Fibroblast of the aortic adventitia (primary cell): Measurements from ENCODE around the gene MEF2D. TPM values are rescaled to one million over a fixed set of nuclear protein-coding genes. Genes with fewer than 3 reads are reported as not detected.
A peak's percentile ranks its signal among the peaks of the same experiment; 100 is the strongest.

Experiments
- DNase-seq: peaks from one replicate; pipeline ENCODE4 v3.0.0-alpha.2; 2010; ENCODE audit warnings: low read depth
- H3K4me3 ChIP-seq: 2 replicates; pipeline ENCODE4 v1.5.1; 2011; ENCODE audit warnings: low read depth, mild to moderate bottlenecking, control low read depth, low read length, moderate library complexity
- CTCF ChIP-seq: IDR thresholded peaks from 2 replicates; pipeline ENCODE4 v1.5.1; 2011; ENCODE audit warnings: mild to moderate bottlenecking, low read length, control low read depth, inconsistent platforms; ENCODE audit not compliant: insufficient read depth
- total RNA-seq: library from RNA; depleted of rRNA; stranded (reverse); fragments of >200 nt; gene quantifications from 2 replicates; pipeline ENCODE4 v1.2.3, GENCODE V29; 2012; ENCODE audit warnings: low replicate concordance

MEF2D gene
- total RNA-seq, 1 donor = 11.6 TPM

GRCh38 chr1:156480016-156480370 is 20.6 kb downstream of the MEF2D start:
- DNase-seq = no peak
- TF ChIP-seq CTCF = peak; percentile 26
- no peak overlapping the region for H3K4me3 ChIP-seq

GRCh38 chr1:156479093-156480015 is 21.2 kb downstream of the MEF2D start:
- DNase-seq = no peak
- no peak overlapping the region for H3K4me3 ChIP-seq
- no peak for TF ChIP-seq CTCF

GRCh38 chr1:156478250-156478627 is 22.3 kb downstream of the MEF2D start:
- DNase-seq = no peak
- H3K4me3 ChIP-seq = no peak overlapping the region
- no peak for TF ChIP-seq CTCF

- no peak overlapping the region for H3K4me3 ChIP-seq
- DNase-seq = no peak
- no peak for TF ChIP-seq CTCF
Measured at GRCh38 chr1:156477526-156478249, 22.9 kb downstream of the MEF2D start.

- TF ChIP-seq CTCF = no peak
- peak; percentile 79 for DNase-seq
- no peak overlapping the region for H3K4me3 ChIP-seq
Measured at GRCh38 chr1:156476501-156477298, 23.9 kb downstream of the MEF2D start.
